Measurements from ENCODE around the gene PLAAT4. TPM values are rescaled to one million over a fixed set of nuclear protein-coding genes. Genes with fewer than 3 reads are reported as not detected.
"Not testable (repeated sequence)": the region's sequence is repeated elsewhere in the genome, so short reads cannot be mapped to it uniquely, and the experiment has no call there.

The PLAAT4 gene
- total RNA-seq, 2 experiments from 2014 or later: 97.5 to 99.8 TPM

GRCh38 chr11:63511048-63511748 lies 25.4 kb upstream of the PLAAT4 start:
- POLR2A ChIA-PET: no interaction called here
- DNase-seq (no peak), ATAC-seq (no peak)
- H3K9me3 Mint-ChIP-seq (ENCODE audit: insufficient read depth): no peaks in the 10 kb centered on the region
- CTCF ChIA-PET: interaction anchor here (0.7 to 5.2 kb wide), 3 partner anchors 32 to 207 kb away, joined by 3 to 23 read pairs (median 3); no protein-coding TSS in a partner anchor
- H3K36me3 Mint-ChIP-seq (ENCODE audit: low read depth): no peaks in the 10 kb centered on the region
- H3K4me3 Mint-ChIP-seq: no peak overlapping the region
- H3K27ac Mint-ChIP-seq: no peak overlapping the region
- peaks cover 5% of the 10 kb centered on the region for H3K4me1 Mint-ChIP-seq (ENCODE audit: low read depth)
- no peaks in the 10 kb centered on the region for H3K27me3 Mint-ChIP-seq (ENCODE audit: low read depth)

- ATAC-seq (no peak), DNase-seq (no peak)
- POLR2A ChIA-PET: no interaction called here
- no peaks in the 10 kb centered on the region for H3K4me1 Mint-ChIP-seq (ENCODE audit: low read depth)
- H3K9me3 Mint-ChIP-seq (ENCODE audit: insufficient read depth): no peaks in the 10 kb centered on the region
- H3K27ac Mint-ChIP-seq: no peak overlapping the region
- CTCF ChIA-PET: interaction anchor here (1.4 kb wide), 1 partner anchor 24 kb away, joined by 4 read pairs; the partner anchor contains the start of gene PLAAT4
- no peaks in the 10 kb centered on the region for H3K36me3 Mint-ChIP-seq (ENCODE audit: low read depth)
- no peak overlapping the region for H3K4me3 Mint-ChIP-seq
- H3K27me3 Mint-ChIP-seq (ENCODE audit: low read depth): no peaks in the 10 kb centered on the region
Measured at GRCh38 chr11:63512816-63513215, 23.8 kb upstream of the PLAAT4 start.

- H3K27ac Mint-ChIP-seq: no peak overlapping the region
- H3K4me3 Mint-ChIP-seq: no peak overlapping the region
- ChIA-PET CTCF (interaction anchor here (0.9 kb wide), 1 partner anchor 37 kb away, joined by 3 read pairs; no protein-coding TSS in a partner anchor), POLR2A (no interaction called here)
- DNase-seq (no peak), ATAC-seq (no peak)
- H3K27me3 Mint-ChIP-seq (ENCODE audit: low read depth): no peaks in the 10 kb centered on the region
- no peaks in the 10 kb centered on the region for H3K9me3 Mint-ChIP-seq (ENCODE audit: insufficient read depth)
- no peaks in the 10 kb centered on the region for H3K36me3 Mint-ChIP-seq (ENCODE audit: low read depth)
- peaks cover 15% of the 10 kb centered on the region for H3K4me1 Mint-ChIP-seq (ENCODE audit: low read depth)
Measured at GRCh38 chr11:63516109-63516508, 20.5 kb upstream of the PLAAT4 start.

DNA sequence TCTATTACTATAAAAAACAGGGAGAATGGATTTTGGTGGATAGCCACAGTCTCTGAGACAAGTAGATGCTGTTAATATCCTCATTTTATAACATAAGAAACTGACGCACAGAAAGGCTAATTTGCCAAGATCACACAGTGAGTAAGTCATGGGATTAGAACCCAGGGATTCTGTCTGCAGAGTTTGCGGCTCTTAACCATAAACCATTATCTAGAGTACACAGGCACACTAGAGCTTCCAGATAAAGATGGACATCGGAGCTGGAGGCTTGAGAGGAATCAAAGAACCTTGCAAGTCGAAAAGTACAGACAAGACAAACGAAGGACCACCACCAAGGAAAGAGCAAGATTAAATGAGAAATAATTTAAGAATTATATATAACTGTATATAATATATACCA lies 19.5 kb upstream of the PLAAT4 start:
- H3K9me3 Mint-ChIP-seq (ENCODE audit: insufficient read depth): no peaks in the 10 kb centered on the region
- ATAC-seq: no peak
- H3K4me3 Mint-ChIP-seq: no peak overlapping the region
- ChIA-PET CTCF (no interaction called here), POLR2A (no interaction called here)
- H3K27ac Mint-ChIP-seq: no peak overlapping the region
- peaks cover 15% of the 10 kb centered on the region for H3K4me1 Mint-ChIP-seq (ENCODE audit: low read depth)
- DNase-seq: no peak
- no peaks in the 10 kb centered on the region for H3K27me3 Mint-ChIP-seq (ENCODE audit: low read depth)
- no peaks in the 10 kb centered on the region for H3K36me3 Mint-ChIP-seq (ENCODE audit: low read depth)

GRCh38 chr11:63518548-63518947 lies 18.1 kb upstream of the PLAAT4 start:
- Mint-ChIP-seq H3K27me3 (ENCODE audit: low read depth) (no peaks in the 10 kb centered on the region), H3K27ac (peak overlapping the region; percentile 33), H3K36me3 (ENCODE audit: low read depth) (peaks cover 1% of the 10 kb centered on the region), H3K9me3 (ENCODE audit: insufficient read depth) (no peaks in the 10 kb centered on the region), H3K4me3 (no peak overlapping the region), H3K4me1 (ENCODE audit: low read depth) (peaks cover 15% of the 10 kb centered on the region)
- DNase-seq (no peak), ATAC-seq (no peak)
- CTCF ChIA-PET: interaction anchor here (1.0 to 3.3 kb wide), 3 partner anchors 28 to 613 kb away, joined by 3 to 10 read pairs (median 4); no protein-coding TSS in a partner anchor
- POLR2A ChIA-PET: no interaction called here

- DNase-seq: no peak
- no peak overlapping the region for H3K4me3 Mint-ChIP-seq
- no peak for ATAC-seq
- H3K27ac Mint-ChIP-seq: no peak overlapping the region
- peaks cover 15% of the 10 kb centered on the region for H3K4me1 Mint-ChIP-seq (ENCODE audit: low read depth)
- CTCF ChIA-PET: interaction anchor here (0.8 to 3.3 kb wide), 6 partner anchors 13 to 218 kb away, joined by 3 to 10 read pairs (median 6); partner anchors contain the start of gene RTN3
- peaks cover 1% of the 10 kb centered on the region for H3K36me3 Mint-ChIP-seq (ENCODE audit: low read depth)
- H3K9me3 Mint-ChIP-seq (ENCODE audit: insufficient read depth): peaks cover 7% of the 10 kb centered on the region
- POLR2A ChIA-PET: interaction anchor here (0.8 kb wide), 1 partner anchor 26 kb away, joined by 3 read pairs; no protein-coding TSS in a partner anchor
- H3K27me3 Mint-ChIP-seq (ENCODE audit: low read depth): no peaks in the 10 kb centered on the region
Measured at GRCh38 chr11:63520606-63521170, 15.9 kb upstream of the PLAAT4 start.

DNA sequence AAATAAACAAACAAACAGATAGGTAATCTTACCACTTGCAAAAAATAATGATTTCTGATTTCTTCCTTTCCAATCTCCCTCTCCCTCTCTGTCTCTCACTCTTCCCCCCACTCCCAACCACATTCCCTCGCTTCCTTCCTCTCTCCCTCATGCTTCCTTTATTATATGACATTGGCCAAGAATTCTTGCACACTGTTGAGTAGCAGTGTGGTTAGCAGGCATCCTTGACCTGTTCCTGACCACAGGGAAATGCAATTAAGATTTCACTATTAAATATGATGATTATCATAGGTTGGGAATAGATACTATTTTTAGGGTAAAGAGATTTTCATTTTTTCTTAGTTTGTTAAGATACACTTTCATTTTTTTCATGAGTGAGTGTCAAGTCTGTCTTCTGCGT lies 14.7 kb upstream of the PLAAT4 start:
- H3K27me3 Mint-ChIP-seq (ENCODE audit: low read depth): no peaks in the 10 kb centered on the region
- CTCF ChIA-PET: interaction anchor here (0.7 to 1.2 kb wide), 3 partner anchors 15 to 43 kb away, joined by 3 to 5 read pairs (median 4); partner anchors contain the start of gene PLAAT4
- H3K9me3 Mint-ChIP-seq (ENCODE audit: insufficient read depth): peaks cover 7% of the 10 kb centered on the region
- no peak for DNase-seq
- peaks cover 15% of the 10 kb centered on the region for H3K4me1 Mint-ChIP-seq (ENCODE audit: low read depth)
- no peak for ATAC-seq
- POLR2A ChIA-PET: no interaction called here
- no peak overlapping the region for H3K27ac Mint-ChIP-seq
- H3K4me3 Mint-ChIP-seq: no peak overlapping the region
- H3K36me3 Mint-ChIP-seq (ENCODE audit: low read depth): peaks cover 1% of the 10 kb centered on the region

DNA sequence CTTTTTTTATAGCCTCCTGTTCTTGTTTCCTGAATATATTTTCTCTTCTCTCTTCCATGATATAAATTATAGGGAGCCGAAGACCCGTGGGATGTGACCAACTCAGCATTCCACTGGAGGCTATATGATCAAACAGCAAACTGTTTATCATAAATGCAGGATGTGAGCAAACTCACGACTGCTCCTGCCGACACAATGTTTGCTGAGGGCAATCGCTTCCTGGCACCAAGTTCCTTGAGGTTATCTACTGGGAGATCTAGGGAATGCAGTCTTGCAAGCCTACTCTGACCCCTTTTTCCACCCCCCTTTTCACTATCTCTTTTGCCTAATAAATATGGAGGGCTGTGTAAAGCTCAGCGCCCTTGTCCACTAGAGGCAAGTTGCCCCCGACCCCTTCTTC lies 13.5 kb upstream of the PLAAT4 start:
- no peak for ATAC-seq
- CTCF ChIA-PET: interaction anchor here (1.2 to 1.4 kb wide), 2 partner anchors 44 kb away, joined by 3 to 5 read pairs; no protein-coding TSS in a partner anchor

DNA sequence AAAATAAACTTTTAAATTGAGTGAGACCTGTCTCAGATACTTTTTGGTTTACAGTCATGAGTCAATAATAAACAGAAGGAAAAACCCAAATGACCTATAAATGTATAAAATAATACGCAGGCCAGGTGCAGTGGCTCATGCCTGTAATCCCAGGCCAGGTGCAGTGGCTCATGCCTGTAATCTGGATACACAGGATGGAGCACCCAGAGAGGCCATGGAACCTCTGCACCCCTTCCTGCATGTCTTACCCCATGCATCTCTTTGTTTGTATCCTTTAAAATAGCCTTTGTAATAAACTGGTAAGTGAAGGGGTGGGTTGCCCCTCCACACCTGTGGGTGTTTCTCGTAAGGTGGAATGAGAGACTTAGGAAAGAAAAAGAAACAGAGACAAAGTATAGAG lies 8.9 kb upstream of the PLAAT4 start:
- no peak for ATAC-seq
- peaks cover 1% of the 10 kb centered on the region for H3K36me3 Mint-ChIP-seq (ENCODE audit: low read depth)
- peaks cover 7% of the 10 kb centered on the region for H3K9me3 Mint-ChIP-seq (ENCODE audit: insufficient read depth)
- DNase-seq: no peak
- H3K4me1 Mint-ChIP-seq (ENCODE audit: low read depth): peaks cover 31% of the 10 kb centered on the region
- H3K27ac Mint-ChIP-seq: no peak overlapping the region
- no peaks in the 10 kb centered on the region for H3K27me3 Mint-ChIP-seq (ENCODE audit: low read depth)
- H3K4me3 Mint-ChIP-seq: no peak overlapping the region
- CTCF ChIA-PET: interaction anchor here (1.0 kb wide), 1 partner anchor 37 kb away, joined by 3 read pairs; no protein-coding TSS in a partner anchor
- POLR2A ChIA-PET: no interaction called here

More for the DNA sequence above, 13.5 kb upstream of the PLAAT4 start:
- Mint-ChIP-seq H3K9me3 (ENCODE audit: insufficient read depth) (peaks cover 7% of the 10 kb centered on the region), H3K4me3 (no peak overlapping the region), H3K27me3 (ENCODE audit: low read depth) (no peaks in the 10 kb centered on the region), H3K4me1 (ENCODE audit: low read depth) (peaks cover 12% of the 10 kb centered on the region), H3K36me3 (ENCODE audit: low read depth) (peaks cover 1% of the 10 kb centered on the region), H3K27ac (no peak overlapping the region)
- POLR2A ChIA-PET: interaction anchor here (1.0 kb wide), 1 partner anchor 14 kb away, joined by 3 read pairs; no protein-coding TSS in a partner anchor
- DNase-seq: no peak

GRCh38 chr11:63528156-63528555 lies 8.5 kb upstream of the PLAAT4 start:
- peaks cover 35% of the 10 kb centered on the region for H3K4me1 Mint-ChIP-seq (ENCODE audit: low read depth)
- CTCF ChIA-PET: interaction anchor here (1.8 kb wide), 1 partner anchor 49 kb away, joined by 9 read pairs; no protein-coding TSS in a partner anchor
- POLR2A ChIA-PET; DNase-seq; H3K9me3 Mint-ChIP-seq (ENCODE audit: insufficient read depth); H3K36me3 Mint-ChIP-seq (ENCODE audit: low read depth); ATAC-seq; H3K27me3 Mint-ChIP-seq (ENCODE audit: low read depth); H3K27ac Mint-ChIP-seq; H3K4me3 Mint-ChIP-seq: not testable (repeated sequence)

DNA sequence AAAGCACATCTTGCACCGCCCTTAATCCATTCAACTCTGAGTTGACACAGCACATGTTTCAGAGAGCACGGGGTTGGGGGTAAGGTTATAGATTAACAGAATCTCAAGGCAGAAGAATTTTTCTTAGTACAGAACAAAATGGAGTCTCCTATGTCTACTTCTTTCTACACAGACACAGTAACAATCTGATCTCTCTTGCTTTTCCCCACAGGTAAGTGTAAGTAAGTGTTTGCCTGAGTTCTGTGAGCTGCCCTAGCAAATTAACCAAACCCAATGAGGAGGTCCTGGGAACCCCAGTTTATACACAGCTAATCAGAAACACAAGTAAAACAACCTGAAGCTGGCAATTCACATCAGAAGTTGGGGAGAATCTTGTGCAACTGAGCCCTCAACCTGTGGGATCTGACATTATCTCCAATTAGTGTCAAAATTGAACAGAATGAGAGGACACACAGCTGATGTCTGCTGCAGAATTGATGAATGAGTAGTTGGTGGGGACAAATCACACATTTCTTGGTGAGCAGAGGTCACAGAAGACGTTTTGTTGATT lies 7.8 kb upstream of the PLAAT4 start:
- not testable (repeated sequence) for DNase-seq; H3K36me3 Mint-ChIP-seq (ENCODE audit: low read depth); H3K27ac Mint-ChIP-seq; ATAC-seq; H3K4me3 Mint-ChIP-seq; H3K9me3 Mint-ChIP-seq (ENCODE audit: insufficient read depth); H3K27me3 Mint-ChIP-seq (ENCODE audit: low read depth)
- peaks cover 42% of the 10 kb centered on the region for H3K4me1 Mint-ChIP-seq (ENCODE audit: low read depth)
- ChIA-PET POLR2A (interaction anchor here (0.6 kb wide), 1 partner anchor 23 kb away, joined by 3 read pairs; no protein-coding TSS in a partner anchor), CTCF (interaction anchor here (0.9 to 1.8 kb wide), 2 partner anchors 46 to 50 kb away, joined by 3 to 9 read pairs; no protein-coding TSS in a partner anchor)

Measured in activated CD8-positive, alpha-beta T cell treated with anti-CD3 and anti-CD28 coated beads, Interleukin-2, amount 10 ng/mL, durations not matched to agents 7 days and 5 days (primary cell).